Cardiac fibroblast (primary cell): ENCODE measurements around the gene SPEM2.

ENCODE experiments used
- DNase-seq, 2 donors: peaks; one replicate each; pipeline versions ENCODE4 v3.0.0 to v3.0.0-alpha.2; 2010; ENCODE audit warnings: low read depth in 2 of 2
- H3K4me3 ChIP-seq, 2 donors: replicated peaks in 1 of 2; 1 replicate in 1 of 2; 2 replicates in 1 of 2; pipeline ENCODE4 v1.5.1; 2011; ENCODE audit warnings: low read depth in 2 of 2, low read length in 2 of 2, mild to moderate bottlenecking in 2 of 2, moderate library complexity in 1 of 2
- TF ChIP-seq, protein P1 (sequence below): IDR thresholded peaks from one replicate; pipeline ENCODE4 v1.5.1; 2011; ENCODE audit warnings: low read depth, mild to moderate bottlenecking, low read length, inconsistent platforms

The SPEM2 gene

GRCh38 chr17:7393613-7394451 is 31.6 kb upstream of the SPEM2 start:
- no peak for DNase-seq
- TF ChIP-seq, protein P1, sequence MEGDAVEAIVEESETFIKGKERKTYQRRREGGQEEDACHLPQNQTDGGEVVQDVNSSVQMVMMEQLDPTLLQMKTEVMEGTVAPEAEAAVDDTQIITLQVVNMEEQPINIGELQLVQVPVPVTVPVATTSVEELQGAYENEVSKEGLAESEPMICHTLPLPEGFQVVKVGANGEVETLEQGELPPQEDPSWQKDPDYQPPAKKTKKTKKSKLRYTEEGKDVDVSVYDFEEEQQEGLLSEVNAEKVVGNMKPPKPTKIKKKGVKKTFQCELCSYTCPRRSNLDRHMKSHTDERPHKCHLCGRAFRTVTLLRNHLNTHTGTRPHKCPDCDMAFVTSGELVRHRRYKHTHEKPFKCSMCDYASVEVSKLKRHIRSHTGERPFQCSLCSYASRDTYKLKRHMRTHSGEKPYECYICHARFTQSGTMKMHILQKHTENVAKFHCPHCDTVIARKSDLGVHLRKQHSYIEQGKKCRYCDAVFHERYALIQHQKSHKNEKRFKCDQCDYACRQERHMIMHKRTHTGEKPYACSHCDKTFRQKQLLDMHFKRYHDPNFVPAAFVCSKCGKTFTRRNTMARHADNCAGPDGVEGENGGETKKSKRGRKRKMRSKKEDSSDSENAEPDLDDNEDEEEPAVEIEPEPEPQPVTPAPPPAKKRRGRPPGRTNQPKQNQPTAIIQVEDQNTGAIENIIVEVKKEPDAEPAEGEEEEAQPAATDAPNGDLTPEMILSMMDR: peak; percentile 18
- peak overlapping the region; percentile 91 to 94 for H3K4me3 ChIP-seq

GRCh38 chr17:7394452-7395191 is 30.8 kb upstream of the SPEM2 start, which contains the start of gene PLSCR3:
PLSCR3 (minus strand) TSS chr17:7394525; CDS start chr17:7394110, 415 bp downstream.
- DNase-seq: peak; percentile 82 to 92
- H3K4me3 ChIP-seq: peak within 1 kb of the TSS; percentile 91 to 94
- TF ChIP-seq, protein P1: peak; percentile 51

DNA sequence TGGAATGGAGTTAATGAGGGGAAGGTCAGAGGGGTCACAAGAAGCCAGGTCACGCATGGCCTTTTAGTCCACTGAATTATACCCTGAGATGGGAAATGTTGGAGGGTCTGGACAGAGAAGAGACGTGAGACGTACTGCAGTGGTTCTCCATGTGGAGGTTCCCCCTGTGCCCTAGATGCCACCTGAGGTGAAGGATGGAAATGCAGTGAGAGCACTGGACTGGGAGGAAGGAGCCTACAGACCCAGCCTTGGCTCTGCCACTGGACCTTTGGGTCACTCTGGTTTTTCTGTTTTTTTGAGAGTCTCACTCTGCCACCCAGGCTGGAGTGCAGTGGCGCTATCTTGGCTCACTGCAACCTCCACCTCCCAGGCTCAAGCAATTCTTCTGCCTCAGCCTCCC is 29.3 kb upstream of the SPEM2 start:
- TF ChIP-seq, protein P1: no peak
- H3K4me3 ChIP-seq: no peak overlapping the region
- DNase-seq: no peak

GRCh38 chr17:7398612-7399011 is 26.8 kb upstream of the SPEM2 start:
- H3K4me3 ChIP-seq: no peak overlapping the region
- TF ChIP-seq, protein P1: no peak
- DNase-seq: no peak

GRCh38 chr17:7403043-7403726 is 22.2 kb upstream of the SPEM2 start:
- H3K4me3 ChIP-seq: peak overlapping the region; percentile 68 to 81
- DNase-seq: no peak
- TF ChIP-seq, protein P1: no peak

DNA sequence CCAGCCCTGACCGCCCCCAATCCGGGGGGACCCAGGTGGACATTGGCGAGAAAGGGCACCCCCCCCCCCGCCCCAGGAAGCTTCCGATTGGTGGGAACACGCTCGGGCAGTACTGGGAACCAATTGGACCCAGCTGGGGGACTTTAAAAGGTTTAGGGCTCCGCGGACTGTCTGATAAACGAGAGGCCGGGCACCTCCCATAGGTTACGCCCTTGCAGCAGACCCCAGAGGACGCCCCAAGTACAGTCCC is 21.8 kb upstream of the SPEM2 start:
- TF ChIP-seq, protein P1: no peak
- DNase-seq: no peak
- peak overlapping the region; percentile 68 to 81 for H3K4me3 ChIP-seq
